GM12878 (cell line): ENCODE measurements around the gene TGFBR3. TPM values are rescaled to one million over a fixed set of nuclear protein-coding genes. Genes with fewer than 3 reads are reported as not detected.

Experiments
- ATAC-seq: fragments of 200-7000 bp; cut with Tn5 transposase; 3 replicates; pipeline ENCODE4 v1.9.1; 2020; ENCODE audit warnings: mild to moderate bottlenecking, moderate library complexity
- BruUV-seq: library from RNA; stranded (reverse); fragments of 400-500 nt; replicated peaks from 2 replicates; lab custom pipeline; 2021; lab: Mats Ljungman, UMichigan
- CTCF ChIA-PET: fragments of 300-600 bp; sonication (Branson Sonifier 250); formaldehyde crosslinking; extraction: SDS; loops from one replicate; lab custom pipeline; 2021; ENCODE audit warnings: inconsistent platforms; lab: Yijun Ruan, JAX
- POLR2A ChIA-PET: fragments of 350-600 bp; formaldehyde crosslinking; extraction: SDS; loops from one replicate; lab custom pipeline; 2021; ENCODE audit warnings: inconsistent platforms; lab: Charles Lee
- RAD21 ChIA-PET: fragments of 300-600 bp; sonication (Branson Sonifier 250); formaldehyde crosslinking; loops from one replicate; lab custom pipeline; 2023; ENCODE audit warnings: antibody characterized with exemption; ENCODE audit not compliant: unreplicated experiment; lab: Charles Lee
- SMC1A ChIA-PET: fragments of 300-600 bp; sonication (Branson Sonifier 250); formaldehyde crosslinking; loops from one replicate; lab custom pipeline; 2023; ENCODE audit not compliant: unreplicated experiment, uncharacterized antibody; lab: Charles Lee
- DNase-seq: peaks from one replicate; pipeline ENCODE4 v3.0.0-alpha.2; 2011; ENCODE audit warnings: low read depth, low spot score
- FAIRE-seq: peaks from 3 replicates; lab custom pipeline; 2011; peaks lifted over from hg19 to GRCh38; lab: Jason Lieb, UNC
- H2AFZ ChIP-seq: 2 replicates; pipeline ENCODE4 v1.6.0; 2011; ENCODE audit warnings: low read depth, low read length, control low read depth; ENCODE audit not compliant: control insufficient read depth
- H3K27ac ChIP-seq: 2 replicates; pipeline ENCODE4 v1.5.1; 2011; ENCODE audit warnings: control low read depth; ENCODE audit not compliant: control insufficient read depth, insufficient read depth
- H3K27me3 ChIP-seq, 2 experiments: replicated peaks in 1 of 2; 2 replicates each; pipeline versions ENCODE4 v1.6.0 to v1.6.1; 2011; ENCODE audit warnings: low read length in 1 of 2; ENCODE audit not compliant: control insufficient read depth in 2 of 2, insufficient read depth in 2 of 2
- H3K36me3 ChIP-seq, 2 experiments: 2 replicates each; pipeline ENCODE4 v1.5.1; 2011; ENCODE audit warnings: low read length in 1 of 2; ENCODE audit not compliant: control insufficient read depth in 2 of 2, insufficient read depth in 2 of 2
- H3K4me1 ChIP-seq: 2 replicates; pipeline ENCODE4 v1.6.1; 2011; ENCODE audit warnings: mild to moderate bottlenecking, low read length, moderate library complexity, mixed read lengths; ENCODE audit not compliant: control insufficient read depth, insufficient read depth
- H3K4me2 ChIP-seq: 2 replicates; pipeline ENCODE4 v1.6.0; 2011; ENCODE audit warnings: control low read depth; ENCODE audit not compliant: control insufficient read depth, insufficient read depth
- H3K4me3 ChIP-seq: fragments of 200-600 bp; sonication (generic); 2 replicates; pipeline ENCODE4 v1.5.1; 2016
- H3K79me2 ChIP-seq: 2 replicates; pipeline ENCODE4 v1.6.0; 2011; ENCODE audit warnings: low read length; ENCODE audit not compliant: control insufficient read depth, insufficient read depth
- H3K9ac ChIP-seq: 2 replicates; pipeline ENCODE4 v1.8.0; 2011; ENCODE audit warnings: low read length, control low read depth, mixed read lengths; ENCODE audit not compliant: control insufficient read depth, insufficient read depth
- H3K9me3 ChIP-seq: replicated peaks from 3 replicates; pipeline ENCODE4 v1.5.1; 2011; ENCODE audit warnings: mild to moderate bottlenecking, low read length; ENCODE audit not compliant: control insufficient read depth, insufficient read depth
- H4K20me1 ChIP-seq: 2 replicates; pipeline ENCODE4 v1.6.0; 2011; ENCODE audit not compliant: control insufficient read depth, insufficient read depth
- E2F8 ChIP-seq: fragments of 450-650 bp; IDR thresholded peaks from 2 replicates; pipeline ENCODE4 v1.6.1; 2018; ENCODE audit warnings: mild to moderate bottlenecking, low read depth, moderate library complexity; ENCODE audit not compliant: partially characterized antibody
- FOS ChIP-seq: IDR thresholded peaks from 3 replicates; pipeline ENCODE4 v1.6.1; 2011; ENCODE audit warnings: borderline replicate concordance; ENCODE audit not compliant: insufficient read length; ENCODE audit errors: extremely low read depth
- KLF5 ChIP-seq: fragments of 450-650 bp; IDR thresholded peaks from 2 replicates; pipeline ENCODE4 v1.6.1; 2014; ENCODE audit warnings: mild to moderate bottlenecking; ENCODE audit not compliant: partially characterized antibody
- MLLT1 ChIP-seq: fragments of 450-650 bp; IDR thresholded peaks from 2 replicates; pipeline ENCODE4 v1.6.1; 2016; ENCODE audit warnings: mild to moderate bottlenecking
- MXI1 ChIP-seq: fragments of 150-350 bp; IDR thresholded peaks from 2 replicates; pipeline ENCODE4 v1.6.1; 2011; ENCODE audit warnings: low read depth, mild to moderate bottlenecking, inconsistent platforms, low read length, improper control_type of control experiment
- NFIC ChIP-seq: IDR thresholded peaks from 2 replicates; pipeline ENCODE4 v1.6.1; 2012; ENCODE audit warnings: low read depth, mild to moderate bottlenecking, inconsistent platforms, low read length, moderate library complexity
- PAX8 ChIP-seq: fragments of 450-650 bp; IDR thresholded peaks from 2 replicates; pipeline ENCODE4 v1.6.1; 2017; ENCODE audit warnings: mild to moderate bottlenecking, moderate library complexity
- PKNOX1 ChIP-seq: fragments of 450-650 bp; IDR thresholded peaks from 2 replicates; pipeline ENCODE4 v1.6.1; 2016; ENCODE audit warnings: mild to moderate bottlenecking
- SMARCA5 ChIP-seq: fragments of 450-650 bp; IDR thresholded peaks from 2 replicates; pipeline ENCODE4 v1.6.1; 2017; ENCODE audit warnings: mild to moderate bottlenecking
- SP1 ChIP-seq: IDR thresholded peaks from one replicate; pipeline ENCODE4 v1.6.1; 2011; ENCODE audit warnings: low read depth, low read length
- SREBF1 ChIP-seq: IDR thresholded peaks from 2 replicates; pipeline ENCODE4 v1.6.1; 2012; ENCODE audit warnings: mild to moderate bottlenecking, low read length
- TCF3 ChIP-seq: IDR thresholded peaks from 2 replicates; pipeline ENCODE4 v1.6.1; 2012; ENCODE audit warnings: low read depth, mild to moderate bottlenecking, low read length, borderline replicate concordance; ENCODE audit not compliant: insufficient read depth
- ZNF24 ChIP-seq: fragments of 450-650 bp; IDR thresholded peaks from 2 replicates; pipeline ENCODE4 v1.6.1; 2017; ENCODE audit warnings: antibody characterized with exemption, mild to moderate bottlenecking
- WGBS: methylation state at CpG from one replicate; pipeline ENCODE4 v1.1.6; 2016; ENCODE audit warnings: low lambda C conversion rate; ENCODE audit not compliant: insufficient replicate concordance, insufficient coverage; ENCODE audit errors: missing lambda C conversion rate; 5-methylcytosine and 5-hydroxymethylcytosine counted together
- in situ Hi-C: fragments of 300-500 bp; cut with MboI; formaldehyde crosslinking; loops from 9 replicates; pipeline ENCODE4 v1.14.3; 2018; ENCODE audit warnings: mixed read lengths
- intact Hi-C: fragments of 100-400 bp; cut with micrococcal nuclease; formaldehyde crosslinking; loops from one replicate; pipeline ENCODE4 v1.14.2; 2022; ENCODE audit not compliant: unreplicated experiment
- polyA plus RNA-seq, 11 experiments: library from polyadenylated mRNA; depleted of rRNA in 4 of 11; unstranded in 6 of 11; stranded (reverse) in 5 of 11; fragments of >200 nt; fragmentation: Nextera tagmentation in 4 of 11; fragmentation: Illumina TruSeq in 1 of 11; extraction: Ambion mirVana in 4 of 11; extraction: Trizol in 1 of 11; gene quantifications; 1 replicate in 1 of 11; 2 replicates in 10 of 11; pipeline versions ENCODE4 v1.2.1 to v1.2.3, GENCODE V29; 2011 to 2016; ENCODE audit warnings: inconsistent platforms in 2 of 11, missing spikeins in 2 of 11, low read depth in 1 of 11
- total RNA-seq, 4 experiments: library from RNA; depleted of rRNA in 3 of 4; stranded (reverse); fragments of >200 nt in 3 of 4; fragmentation: Illumina TruSeq in 1 of 4; extraction: Trizol in 1 of 4; gene quantifications; 2 replicates each; pipeline versions ENCODE4 v1.2.1 to v1.2.3, GENCODE V29; 2013 to 2021
- TF ChIP-seq, protein P1 (sequence below): fragments of 150-350 bp; IDR thresholded peaks from 2 replicates; pipeline ENCODE4 v1.6.1; 2016; ENCODE audit warnings: low read depth, low read length
- TF ChIP-seq, protein P2 (sequence below): fragments of 450-650 bp; IDR thresholded peaks from 2 replicates; pipeline ENCODE4 v1.6.1; 2017; ENCODE audit warnings: mild to moderate bottlenecking

Gene TGFBR3
- total and polyA plus RNA-seq, 10 of the 15 experiments (the other 5 are each of a cell fraction or from before 2014, with no cell fraction given) = 2.7 to 16.5 (median 12.6) TPM

- ChIA-PET CTCF (interaction anchor here (0.8 to 0.9 kb wide), 2 partner anchors 10 to 142 kb away, joined by 3 read pairs; no protein-coding TSS in a partner anchor), POLR2A (no interaction called here), SMC1A (no interaction called here), RAD21 (no interaction called here)
- in situ Hi-C loops = no loop called here
- Histone ChIP-seq H4K20me1 (no peaks in the 10 kb centered on the region), H3K36me3 (no peaks in the 10 kb centered on the region), H3K4me3 (no peak overlapping the region), H3K27ac (no peak overlapping the region), H3K9ac (no peak overlapping the region), H3K4me1 (no peaks in the 10 kb centered on the region), H3K27me3 (no peaks in the 10 kb centered on the region), H3K4me2 (no peak overlapping the region), H2AFZ (no peak overlapping the region), H3K9me3 (no peaks in the 10 kb centered on the region), H3K79me2 (no peaks in the 10 kb centered on the region)
- DNase-seq (no peak), ATAC-seq (no peak), FAIRE-seq (no peak)
- 0% methylated on average over 1 of the region's 1 CpG for WGBS
- no TSS peak for BruUV-seq
- intact Hi-C loops = no loop called here
- TF ChIP-seq MXI1 = no peak
- TF ChIP-seq NFIC = no peak
- TF ChIP-seq, protein P1, sequence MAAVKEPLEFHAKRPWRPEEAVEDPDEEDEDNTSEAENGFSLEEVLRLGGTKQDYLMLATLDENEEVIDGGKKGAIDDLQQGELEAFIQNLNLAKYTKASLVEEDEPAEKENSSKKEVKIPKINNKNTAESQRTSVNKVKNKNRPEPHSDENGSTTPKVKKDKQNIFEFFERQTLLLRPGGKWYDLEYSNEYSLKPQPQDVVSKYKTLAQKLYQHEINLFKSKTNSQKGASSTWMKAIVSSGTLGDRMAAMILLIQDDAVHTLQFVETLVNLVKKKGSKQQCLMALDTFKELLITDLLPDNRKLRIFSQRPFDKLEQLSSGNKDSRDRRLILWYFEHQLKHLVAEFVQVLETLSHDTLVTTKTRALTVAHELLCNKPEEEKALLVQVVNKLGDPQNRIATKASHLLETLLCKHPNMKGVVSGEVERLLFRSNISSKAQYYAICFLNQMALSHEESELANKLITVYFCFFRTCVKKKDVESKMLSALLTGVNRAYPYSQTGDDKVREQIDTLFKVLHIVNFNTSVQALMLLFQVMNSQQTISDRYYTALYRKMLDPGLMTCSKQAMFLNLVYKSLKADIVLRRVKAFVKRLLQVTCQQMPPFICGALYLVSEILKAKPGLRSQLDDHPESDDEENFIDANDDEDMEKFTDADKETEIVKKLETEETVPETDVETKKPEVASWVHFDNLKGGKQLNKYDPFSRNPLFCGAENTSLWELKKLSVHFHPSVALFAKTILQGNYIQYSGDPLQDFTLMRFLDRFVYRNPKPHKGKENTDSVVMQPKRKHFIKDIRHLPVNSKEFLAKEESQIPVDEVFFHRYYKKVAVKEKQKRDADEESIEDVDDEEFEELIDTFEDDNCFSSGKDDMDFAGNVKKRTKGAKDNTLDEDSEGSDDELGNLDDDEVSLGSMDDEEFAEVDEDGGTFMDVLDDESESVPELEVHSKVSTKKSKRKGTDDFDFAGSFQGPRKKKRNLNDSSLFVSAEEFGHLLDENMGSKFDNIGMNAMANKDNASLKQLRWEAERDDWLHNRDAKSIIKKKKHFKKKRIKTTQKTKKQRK = no peak
- no peak for TF ChIP-seq E2F8
- TF ChIP-seq ZNF24 = no peak
- no peak for TF ChIP-seq FOS
- no peak for TF ChIP-seq PKNOX1
- TF ChIP-seq MLLT1 = no peak
- no peak for TF ChIP-seq PAX8
- no peak for TF ChIP-seq KLF5
- TF ChIP-seq SREBF1 = no peak
- TF ChIP-seq, protein P2, sequence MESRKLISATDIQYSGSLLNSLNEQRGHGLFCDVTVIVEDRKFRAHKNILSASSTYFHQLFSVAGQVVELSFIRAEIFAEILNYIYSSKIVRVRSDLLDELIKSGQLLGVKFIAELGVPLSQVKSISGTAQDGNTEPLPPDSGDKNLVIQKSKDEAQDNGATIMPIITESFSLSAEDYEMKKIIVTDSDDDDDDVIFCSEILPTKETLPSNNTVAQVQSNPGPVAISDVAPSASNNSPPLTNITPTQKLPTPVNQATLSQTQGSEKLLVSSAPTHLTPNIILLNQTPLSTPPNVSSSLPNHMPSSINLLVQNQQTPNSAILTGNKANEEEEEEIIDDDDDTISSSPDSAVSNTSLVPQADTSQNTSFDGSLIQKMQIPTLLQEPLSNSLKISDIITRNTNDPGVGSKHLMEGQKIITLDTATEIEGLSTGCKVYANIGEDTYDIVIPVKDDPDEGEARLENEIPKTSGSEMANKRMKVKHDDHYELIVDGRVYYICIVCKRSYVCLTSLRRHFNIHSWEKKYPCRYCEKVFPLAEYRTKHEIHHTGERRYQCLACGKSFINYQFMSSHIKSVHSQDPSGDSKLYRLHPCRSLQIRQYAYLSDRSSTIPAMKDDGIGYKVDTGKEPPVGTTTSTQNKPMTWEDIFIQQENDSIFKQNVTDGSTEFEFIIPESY = no peak
- no peak for TF ChIP-seq TCF3
- TF ChIP-seq SP1 = no peak
- TF ChIP-seq SMARCA5 = no peak
Measured at GRCh38 chr1:91850708-91851107, 35.2 kb downstream of the TGFBR3 start.
